NCI-H2171 (cell line): ENCODE results near the gene AP3S1.
"Not testable (repeated sequence)": the region's sequence is repeated elsewhere in the genome, so short reads cannot be mapped to it uniquely, and the experiment has no call there.

Source experiments
- DNase-seq: peaks from one replicate; lab custom pipeline; 2025; lab: John Stamatoyannopoulos, UW

The AP3S1 gene

GRCh38 chr5:115873392-115873791 lies 31.7 kb downstream of the AP3S1 start:
- DNase-seq: no peak

GRCh38 chr5:115875447-115875846 lies 33.7 kb downstream of the AP3S1 start:
- DNase-seq: no peak

- DNase-seq: not testable (repeated sequence)
Observed at GRCh38 chr5:115877342-115877741, 35.6 kb downstream of the AP3S1 start.

GRCh38 chr5:115882434-115882833 lies 40.7 kb downstream of the AP3S1 start:
- DNase-seq: not testable (repeated sequence)

- DNase-seq: no peak
Observed at GRCh38 chr5:115884704-115885103, 43.0 kb downstream of the AP3S1 start.

- DNase-seq: not testable (repeated sequence)
Observed at GRCh38 chr5:115885208-115885607, 43.5 kb downstream of the AP3S1 start.

- no peak for DNase-seq
Observed at GRCh38 chr5:115888027-115888426, 46.3 kb downstream of the AP3S1 start.

GRCh38 chr5:115892021-115892420 lies 50.3 kb downstream of the AP3S1 start:
- no peak for DNase-seq

GRCh38 chr5:115894342-115894741 lies 52.6 kb downstream of the AP3S1 start:
- DNase-seq: no peak

- no peak for DNase-seq
Observed at GRCh38 chr5:115895821-115896220, 54.1 kb downstream of the AP3S1 start.

GRCh38 chr5:115898656-115899055 lies 56.9 kb downstream of the AP3S1 start:
- DNase-seq: no peak

- DNase-seq: no peak
Observed at GRCh38 chr5:115907177-115907576, 65.4 kb downstream of the AP3S1 start.

- not testable (repeated sequence) for DNase-seq
Observed at GRCh38 chr5:115913623-115914400, 72.1 kb downstream of the AP3S1 start.

- DNase-seq: no peak
Observed at GRCh38 chr5:115920171-115920725, 78.5 kb downstream of the AP3S1 start.

- not testable (repeated sequence) for DNase-seq
Observed at GRCh38 chr5:115928578-115929407, 87.1 kb downstream of the AP3S1 start.

- not testable (repeated sequence) for DNase-seq
Observed at GRCh38 chr5:115930171-115930570, 88.4 kb downstream of the AP3S1 start.

GRCh38 chr5:115930630-115931337 lies 89.0 kb downstream of the AP3S1 start:
- no peak for DNase-seq

GRCh38 chr5:115932991-115933390 lies 91.3 kb downstream of the AP3S1 start:
- DNase-seq: no peak

GRCh38 chr5:115934388-115934974 lies 92.7 kb downstream of the AP3S1 start:
- DNase-seq: no peak

- no peak for DNase-seq
Observed at GRCh38 chr5:115936031-115936430, 94.3 kb downstream of the AP3S1 start.

GRCh38 chr5:115939059-115939458 lies 97.3 kb downstream of the AP3S1 start:
- DNase-seq: no peak
